ENCODE measurements around the gene SURF6. TPM values are rescaled to one million over a fixed set of nuclear protein-coding genes. Genes with fewer than 3 reads are reported as not detected.

Gene SURF6
- total RNA-seq, 1 experiment from 2014 or later, result 21.2 TPM

DNA sequence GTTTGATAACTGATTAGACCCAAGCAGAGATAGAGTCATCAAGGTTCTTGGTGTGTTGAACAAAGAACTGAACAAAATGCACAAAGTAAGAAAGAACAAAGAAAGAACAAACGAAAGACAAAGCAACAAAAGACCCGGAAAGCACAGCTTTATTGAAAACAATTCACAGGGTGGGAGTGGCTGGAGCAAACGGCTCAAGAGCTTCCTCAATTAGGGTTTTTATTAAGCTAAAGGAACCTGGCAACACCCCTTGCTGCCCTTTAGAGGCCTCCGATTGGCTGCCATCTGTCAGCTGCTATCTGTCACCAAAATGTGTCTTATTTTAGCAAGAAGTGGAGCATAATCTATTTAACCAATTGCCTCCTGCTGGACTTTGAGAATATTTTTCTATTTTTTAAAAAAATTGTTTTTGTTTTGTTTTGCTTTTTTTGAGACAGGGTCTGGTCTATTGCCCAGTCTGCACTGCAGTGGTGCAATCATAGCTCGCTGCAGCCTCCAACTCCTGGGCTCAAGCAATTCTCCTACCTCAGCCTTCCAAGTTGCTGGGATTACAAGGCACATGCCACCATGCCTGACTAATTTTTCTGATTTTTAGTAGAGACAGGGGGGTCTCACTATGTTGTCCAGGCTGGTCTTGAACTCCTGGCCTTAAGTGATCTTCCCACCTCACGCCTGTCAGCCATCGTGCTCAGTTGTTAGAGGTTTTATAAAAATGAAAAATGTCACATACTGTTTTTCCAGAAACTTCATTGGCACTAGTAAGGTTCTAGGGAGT lies 53.3 kb downstream of the SURF6 start:
- Histone ChIP-seq H3K9me3 (ENCODE audit: insufficient read depth, low read depth) (no peaks in the 10 kb centered on the region), H2AFZ (no peak overlapping the region), H3K36me3 (ENCODE audit: low read depth) (no peaks in the 10 kb centered on the region), H3K4me3 (no peak overlapping the region), H3K4me1 (replicated peaks; ENCODE audit: insufficient read depth) (no peaks in the 10 kb centered on the region), H3K4me2 (no peak overlapping the region), H3K79me2 (ENCODE audit: low read depth) (no peaks in the 10 kb centered on the region), H3K9me2 (ENCODE audit: insufficient read depth) (no peaks in the 10 kb centered on the region), H4K20me1 (ENCODE audit: insufficient read depth) (no peaks in the 10 kb centered on the region), H3K27ac (no peak overlapping the region), H3F3A (ENCODE audit: insufficient read depth, low read depth) (peaks cover 5% of the 10 kb centered on the region; the same call in 1 of the 2 replicates), H3K27me3 (ENCODE audit: insufficient read depth, low read depth) (peaks cover 56% of the 10 kb centered on the region)
- ChIA-PET CTCF (no interaction called here), POLR2A (ENCODE audit: unreplicated experiment) (no interaction called here)
- no TSS peak for BruUV-seq (replicated peaks)
- intact Hi-C loops (cut with micrococcal nuclease; ENCODE audit: unreplicated experiment), result no loop called here
- no peak for DNase-seq
- TF ChIP-seq, protein P1, sequence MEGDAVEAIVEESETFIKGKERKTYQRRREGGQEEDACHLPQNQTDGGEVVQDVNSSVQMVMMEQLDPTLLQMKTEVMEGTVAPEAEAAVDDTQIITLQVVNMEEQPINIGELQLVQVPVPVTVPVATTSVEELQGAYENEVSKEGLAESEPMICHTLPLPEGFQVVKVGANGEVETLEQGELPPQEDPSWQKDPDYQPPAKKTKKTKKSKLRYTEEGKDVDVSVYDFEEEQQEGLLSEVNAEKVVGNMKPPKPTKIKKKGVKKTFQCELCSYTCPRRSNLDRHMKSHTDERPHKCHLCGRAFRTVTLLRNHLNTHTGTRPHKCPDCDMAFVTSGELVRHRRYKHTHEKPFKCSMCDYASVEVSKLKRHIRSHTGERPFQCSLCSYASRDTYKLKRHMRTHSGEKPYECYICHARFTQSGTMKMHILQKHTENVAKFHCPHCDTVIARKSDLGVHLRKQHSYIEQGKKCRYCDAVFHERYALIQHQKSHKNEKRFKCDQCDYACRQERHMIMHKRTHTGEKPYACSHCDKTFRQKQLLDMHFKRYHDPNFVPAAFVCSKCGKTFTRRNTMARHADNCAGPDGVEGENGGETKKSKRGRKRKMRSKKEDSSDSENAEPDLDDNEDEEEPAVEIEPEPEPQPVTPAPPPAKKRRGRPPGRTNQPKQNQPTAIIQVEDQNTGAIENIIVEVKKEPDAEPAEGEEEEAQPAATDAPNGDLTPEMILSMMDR (conservative IDR thresholded peaks at IDR 0.05), result no peak
- no peak for TF ChIP-seq EZH2 (IDR thresholded peaks at IDR 0.05; ENCODE audit: low read depth)

DNA sequence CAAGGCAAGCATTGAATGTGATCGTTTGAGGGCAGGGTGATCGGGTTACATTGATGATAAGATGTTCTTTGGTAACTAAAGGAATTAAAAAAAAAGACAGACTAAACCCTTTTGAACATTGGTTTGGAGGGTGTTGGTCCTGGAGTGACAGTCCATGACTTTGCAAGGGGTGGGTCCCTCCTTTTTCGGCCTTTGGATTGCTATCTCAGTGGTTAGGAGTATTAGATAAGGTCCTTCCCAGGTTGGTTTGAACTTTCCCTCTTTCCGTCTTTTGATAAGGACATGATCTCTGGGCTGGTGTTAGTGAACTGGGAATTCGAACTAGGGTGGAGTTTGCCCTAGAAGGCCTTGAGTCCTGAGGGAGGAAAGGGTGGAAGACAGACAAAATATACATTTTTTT lies 55.6 kb downstream of the SURF6 start:
- Histone ChIP-seq H3K27me3 (ENCODE audit: insufficient read depth, low read depth) (peaks cover 72% of the 10 kb centered on the region), H3K9me2 (ENCODE audit: insufficient read depth) (no peaks in the 10 kb centered on the region), H3K4me3 (no peak overlapping the region), H3K4me1 (replicated peaks; ENCODE audit: insufficient read depth) (no peaks in the 10 kb centered on the region), H3K36me3 (ENCODE audit: low read depth) (no peaks in the 10 kb centered on the region), H3K79me2 (ENCODE audit: low read depth) (no peaks in the 10 kb centered on the region), H2AFZ (no peak overlapping the region), H3K4me2 (no peak overlapping the region), H3K27ac (no peak overlapping the region), H3K9me3 (ENCODE audit: insufficient read depth, low read depth) (no peaks in the 10 kb centered on the region), H4K20me1 (ENCODE audit: insufficient read depth) (no peaks in the 10 kb centered on the region), H3F3A (ENCODE audit: insufficient read depth, low read depth) (no peaks in the 10 kb centered on the region)
- no TSS peak for BruUV-seq (replicated peaks)
- POLR2A ChIA-PET (ENCODE audit: unreplicated experiment), result no interaction called here
- no peak for DNase-seq
- CTCF ChIA-PET, result interaction anchor here (1.2 kb wide), 1 partner anchor 42 kb away, joined by 4 read pairs; no protein-coding TSS in a partner anchor
- intact Hi-C loops (cut with micrococcal nuclease; ENCODE audit: unreplicated experiment), result no loop called here
- TF ChIP-seq, protein P1 (conservative IDR thresholded peaks at IDR 0.05), result no peak
- no peak for TF ChIP-seq EZH2 (IDR thresholded peaks at IDR 0.05; ENCODE audit: low read depth)

Other genes starting within 250 kb of the SURF6 start
- 24.8 and 30.0 TPM in 2 replicates for gene RALGDS, start 214.9 kb downstream of the SURF6 start, total RNA-seq (2021)
- 1.2 and 3.0 TPM in 2 replicates for gene GBGT1, start 172.3 kb downstream of the SURF6 start, total RNA-seq (2021)
- not detected in 2 replicates for gene OBP2B, start 126.9 kb downstream of the SURF6 start, total RNA-seq (2021)
- gene ABO, start 61.0 kb downstream of the SURF6 start, total RNA-seq (2021), result 0.96 and 1.2 TPM in 2 replicates
- gene MED22, start 11.9 kb upstream of the SURF6 start, total RNA-seq (2021), result 38.2 and 38.7 TPM in 2 replicates
- gene RPL7A, start 12.0 kb upstream of the SURF6 start, total RNA-seq (2021), result 2,381 and 2,937 TPM in 2 replicates
- 57.7 and 69.1 TPM in 2 replicates for gene SURF1, start 20.3 kb upstream of the SURF6 start, total RNA-seq (2021)
- gene SURF2, start 20.4 kb upstream of the SURF6 start, total RNA-seq (2021), result 18.1 and 28.6 TPM in 2 replicates
- gene SURF4, start 39.9 kb upstream of the SURF6 start, total RNA-seq (2021), result 199 and 233 TPM in 2 replicates
- gene STKLD1, start 40.2 kb upstream of the SURF6 start, total RNA-seq (2021), result 3.1 and 4.8 TPM in 2 replicates
- gene REXO4, start 81.8 kb upstream of the SURF6 start, total RNA-seq (2021), result 32.6 and 36.5 TPM in 2 replicates
- gene ADAMTS13, start 86.2 kb upstream of the SURF6 start, total RNA-seq (2021), result 7.1 and 11.1 TPM in 2 replicates
- gene CACFD1, start 123.8 kb upstream of the SURF6 start, total RNA-seq (2021), result 28.7 and 32.7 TPM in 2 replicates
- 6.1 and 13.1 TPM in 2 replicates for gene SLC2A6, start 142.9 kb upstream of the SURF6 start, total RNA-seq (2021)
- not detected in 2 replicates for gene MYMK, start 188.8 kb upstream of the SURF6 start, total RNA-seq (2021)
- 0.39 and 0.50 TPM in 2 replicates for gene ADAMTSL2, start 198.5 kb upstream of the SURF6 start, total RNA-seq (2021)